ENCODE measurements around the gene TBRG4. TPM values are rescaled to one million over a fixed set of nuclear protein-coding genes. Genes with fewer than 3 reads are reported as not detected.

Gene TBRG4
- polyA plus RNA-seq, 3 donors, result 32.7 to 42.2 (median 38.4) TPM

- Histone ChIP-seq H3K36me3 (replicated peaks in 1 of 2; ENCODE audit: control insufficient read depth in 1 of 2, insufficient read depth in 2 of 2, low read length in 2 of 2) (no peaks in the 10 kb centered on the region), H3K27ac (ENCODE audit: low read depth in 1 of 2, low read length in 2 of 2) (no peak overlapping the region), H3K4me2 (replicated peaks; ENCODE audit: extremely low read depth, low read length, poor library complexity, severe bottlenecking) (no peak overlapping the region), H3K4me3 (replicated peaks in 1 of 3; ENCODE audit: low read depth in 2 of 3, low read length in 3 of 3) (no peak overlapping the region), H4K20me1 (ENCODE audit: insufficient read depth, low read length) (no peaks in the 10 kb centered on the region), H3K9ac (ENCODE audit: insufficient read depth, low read length, poor library complexity, severe bottlenecking) (no peak overlapping the region), H2AFZ (ENCODE audit: insufficient read depth, low read depth, low read length, poor library complexity, severe bottlenecking) (no peak overlapping the region), H3K4me1 (ENCODE audit: control insufficient read depth in 1 of 2, insufficient read depth in 2 of 2, low read length in 2 of 2) (no peaks in the 10 kb centered on the region), H3K27me3 (ENCODE audit: control insufficient read depth in 2 of 2, insufficient read depth in 2 of 2, low read length in 2 of 2) (no peaks in the 10 kb centered on the region), H3K79me2 (ENCODE audit: insufficient read depth, low read length) (no peaks in the 10 kb centered on the region), H3K9me3 (replicated peaks in 1 of 2; ENCODE audit: control insufficient read depth in 1 of 2, insufficient read depth in 1 of 2, low read length in 2 of 2) (no peaks in the 10 kb centered on the region)
- peaks cover 5% of the 10 kb centered on the region for H3K4me1 Mint-ChIP-seq
- H3K9me3 Mint-ChIP-seq, result peaks cover 0 to 8% (median 0%) of the 10 kb centered on the region in 7 donors
- H3K27me3 Mint-ChIP-seq (ENCODE audit: low read depth in 3 of 3), result peaks cover 0 to 11% (median 2%) of the 10 kb centered on the region in 3 donors
- DNase-seq, result no peak
- intact Hi-C loops (cut with micrococcal nuclease), result no loop called here
- WGBS (ENCODE audit: insufficient coverage), result 91% methylated on average over 15 of the region's 16 CpGs
- H3K27ac Mint-ChIP-seq, result no peak overlapping the region
- TF ChIP-seq CTCF (IDR thresholded peaks at IDR 0.05), result no peak
- no peaks in the 10 kb centered on the region for H3K36me3 Mint-ChIP-seq
- H3K4me3 Mint-ChIP-seq, result no peak overlapping the region
These were observed 11.7 kb upstream of the TBRG4 start for GRCh38 chr7:45122975-45123860.

- no peaks in the 10 kb centered on the region for H3K36me3 Mint-ChIP-seq
- peaks cover 0 to 8% (median 0%) of the 10 kb centered on the region in 7 donors for H3K9me3 Mint-ChIP-seq
- no peaks in the 10 kb centered on the region for H4K20me1 ChIP-seq (ENCODE audit: insufficient read depth, low read length)
- H3K4me2 ChIP-seq (replicated peaks; ENCODE audit: extremely low read depth, low read length, poor library complexity, severe bottlenecking), result no peak overlapping the region
- no CpG with 5 or more reads among the region's 3 CpGs for WGBS (ENCODE audit: insufficient coverage)
- peaks cover 2 to 8% (median 2%) of the 10 kb centered on the region in 3 donors for H3K27me3 Mint-ChIP-seq (ENCODE audit: low read depth in 3 of 3)
- H2AFZ ChIP-seq (ENCODE audit: insufficient read depth, low read depth, low read length, poor library complexity, severe bottlenecking), result no peak overlapping the region
- no peaks in the 10 kb centered on the region for H3K36me3 ChIP-seq (replicated peaks in 1 of 2; ENCODE audit: control insufficient read depth in 1 of 2, insufficient read depth in 2 of 2, low read length in 2 of 2)
- no peaks in the 10 kb centered on the region for H3K9me3 ChIP-seq (replicated peaks in 1 of 2; ENCODE audit: control insufficient read depth in 1 of 2, insufficient read depth in 1 of 2, low read length in 2 of 2)
- H3K4me3 Mint-ChIP-seq, result no peak overlapping the region
- no peak overlapping the region for H3K4me3 ChIP-seq (replicated peaks in 1 of 3; ENCODE audit: low read depth in 2 of 3, low read length in 3 of 3)
- H3K4me1 ChIP-seq (ENCODE audit: control insufficient read depth in 1 of 2, insufficient read depth in 2 of 2, low read length in 2 of 2), result peaks cover 0 to 7% of the 10 kb centered on the region in 2 donors
- TF ChIP-seq CTCF (IDR thresholded peaks at IDR 0.05), result no peak
- H3K27ac Mint-ChIP-seq, result no peak overlapping the region
- intact Hi-C loops (cut with micrococcal nuclease), result loop anchor here in 1 of 2 donors (10.0 kb wide), 1 partner anchor 545 kb away; the partner anchor contains the start of gene DDX56
- H3K27me3 ChIP-seq (ENCODE audit: control insufficient read depth in 2 of 2, insufficient read depth in 2 of 2, low read length in 2 of 2), result no peaks in the 10 kb centered on the region
- no peak overlapping the region for H3K9ac ChIP-seq (ENCODE audit: insufficient read depth, low read length, poor library complexity, severe bottlenecking)
- peaks cover 8% of the 10 kb centered on the region for H3K4me1 Mint-ChIP-seq
- no peaks in the 10 kb centered on the region for H3K79me2 ChIP-seq (ENCODE audit: insufficient read depth, low read length)
- DNase-seq, result no peak
- H3K27ac ChIP-seq (ENCODE audit: low read depth in 1 of 2, low read length in 2 of 2), result no peak overlapping the region
These were observed 8.1 kb upstream of the TBRG4 start for GRCh38 chr7:45119550-45119949.
